Smooth muscle cell (in vitro differentiated cells): ENCODE results near the gene GREB1. TPM values are rescaled to one million over a fixed set of nuclear protein-coding genes. Genes with fewer than 3 reads are reported as not detected.

ENCODE experiments used
- DNase-seq: peaks from one replicate; lab custom pipeline; 2025; ENCODE audit not compliant: unreplicated experiment; lab: John Stamatoyannopoulos, UW
- H2AFZ ChIP-seq: fragments of 200-600 bp; sonication (generic); 2 replicates; pipeline ENCODE4 v1.6.0; 2016; ENCODE audit warnings: antibody characterized with exemption, low read depth, mild to moderate bottlenecking
- H3F3A ChIP-seq: fragments of 200-600 bp; sonication (generic); 2 replicates; pipeline ENCODE4 v1.6.0; 2017; ENCODE audit warnings: antibody characterized with exemption, low read depth
- H3K27ac ChIP-seq: fragments of 200-600 bp; sonication (generic); 2 replicates; pipeline ENCODE4 v1.5.1; 2016; ENCODE audit warnings: low read depth, mild to moderate bottlenecking
- H3K27me3 ChIP-seq: fragments of 200-600 bp; sonication (generic); 2 replicates; pipeline ENCODE4 v1.6.1; 2016; ENCODE audit warnings: low read depth, mild to moderate bottlenecking
- H3K36me3 ChIP-seq: fragments of 200-600 bp; sonication (generic); 2 replicates; pipeline ENCODE4 v1.5.1; 2016; ENCODE audit warnings: low read depth
- H3K4me1 ChIP-seq: fragments of 200-600 bp; sonication (generic); 2 replicates; pipeline ENCODE4 v1.5.1; 2016; ENCODE audit warnings: low read depth
- H3K4me2 ChIP-seq: fragments of 200-600 bp; sonication (generic); 2 replicates; pipeline ENCODE4 v1.6.0; 2016; ENCODE audit warnings: mild to moderate bottlenecking
- H3K4me3 ChIP-seq: fragments of 200-600 bp; sonication (generic); 2 replicates; pipeline ENCODE4 v1.5.1; 2016; ENCODE audit warnings: mild to moderate bottlenecking
- H3K79me2 ChIP-seq: fragments of 200-600 bp; sonication (generic); 2 replicates; pipeline ENCODE4 v1.6.0; 2016; ENCODE audit warnings: low read depth, mild to moderate bottlenecking
- H3K9ac ChIP-seq: fragments of 200-600 bp; sonication (generic); 2 replicates; pipeline ENCODE4 v1.6.0; 2016; ENCODE audit warnings: low read depth
- H3K9me3 ChIP-seq: fragments of 200-600 bp; sonication (generic); replicated peaks from 2 replicates; pipeline ENCODE4 v1.5.1; 2016; ENCODE audit warnings: low read depth
- H4K20me1 ChIP-seq: fragments of 200-600 bp; sonication (generic); 2 replicates; pipeline ENCODE4 v1.6.0; 2016; ENCODE audit warnings: low read depth
- CTCF ChIP-seq: fragments of 200-600 bp; sonication (generic); IDR thresholded peaks from 2 replicates; pipeline ENCODE4 v1.5.1; 2017; ENCODE audit warnings: borderline replicate concordance, mild to moderate bottlenecking, antibody characterized with exemption; ENCODE audit not compliant: insufficient read depth, poor library complexity, severe bottlenecking
- WGBS: methylation state at CpG from one replicate; pipeline ENCODE4 v1.1.7; 2016; ENCODE audit warnings: low lambda C conversion rate; 5-methylcytosine and 5-hydroxymethylcytosine counted together
- polyA plus RNA-seq: library from polyadenylated mRNA; unstranded; fragments of >200 nt; fragmentation: Nextera tagmentation; extraction: Ambion mirVana; gene quantifications from 2 replicates; pipeline ENCODE4 v1.2.1, GENCODE V29; 2016
- total RNA-seq: library from RNA; depleted of rRNA; stranded (reverse); fragments of >200 nt; gene quantifications from 2 replicates; pipeline ENCODE4 v1.2.3, GENCODE V29; 2014

The GREB1 gene
- total and polyA plus RNA-seq, 2 experiments from 2014 or later, result 1.7 to 4.3 TPM

GRCh38 chr2:11663427-11663826 lies 129.6 kb downstream of the GREB1 start:
- WGBS, result 85% methylated on average over 2 of the region's 2 CpGs

GRCh38 chr2:11665028-11665427 lies 131.2 kb downstream of the GREB1 start:
- Histone ChIP-seq H3K36me3 (no peaks in the 10 kb centered on the region), H3K9me3 (no peaks in the 10 kb centered on the region), H3K9ac (no peak overlapping the region), H3K4me2 (no peak overlapping the region), H4K20me1 (no peaks in the 10 kb centered on the region), H3K79me2 (no peaks in the 10 kb centered on the region), H3K27ac (no peak overlapping the region), H3F3A (no peaks in the 10 kb centered on the region), H3K4me1 (no peaks in the 10 kb centered on the region), H3K4me3 (no peak overlapping the region), H2AFZ (no peak overlapping the region), H3K27me3 (peaks cover 4% of the 10 kb centered on the region)
- TF ChIP-seq CTCF, result no peak
- no peak for DNase-seq
- WGBS, result 91% methylated on average over 11 of the region's 11 CpGs

More at GRCh38 chr2:11663427-11663826, 129.6 kb downstream of the GREB1 start:
- no peak overlapping the region for H3K9ac ChIP-seq
- H3K79me2 ChIP-seq, result no peaks in the 10 kb centered on the region
- H4K20me1 ChIP-seq, result no peaks in the 10 kb centered on the region
- no peak for DNase-seq
- no peaks in the 10 kb centered on the region for H3K36me3 ChIP-seq
- H3K4me1 ChIP-seq, result no peaks in the 10 kb centered on the region
- H3K27me3 ChIP-seq, result peaks cover 1% of the 10 kb centered on the region
- no peak overlapping the region for H3K4me2 ChIP-seq
- TF ChIP-seq CTCF, result no peak
- H3K4me3 ChIP-seq, result no peak overlapping the region
- H3K9me3 ChIP-seq, result no peaks in the 10 kb centered on the region
- H3K27ac ChIP-seq, result no peak overlapping the region
- H2AFZ ChIP-seq, result no peak overlapping the region
- H3F3A ChIP-seq, result no peaks in the 10 kb centered on the region

GRCh38 chr2:11665510-11666362 lies 131.9 kb downstream of the GREB1 start:
- no peak for TF ChIP-seq CTCF
- Histone ChIP-seq H3K27ac (no peak overlapping the region), H4K20me1 (no peaks in the 10 kb centered on the region), H3K36me3 (no peaks in the 10 kb centered on the region), H3K9ac (no peak overlapping the region), H3K4me2 (no peak overlapping the region), H3K4me3 (no peak overlapping the region), H3K4me1 (no peaks in the 10 kb centered on the region), H2AFZ (no peak overlapping the region), H3K9me3 (no peaks in the 10 kb centered on the region), H3K79me2 (no peaks in the 10 kb centered on the region), H3F3A (no peaks in the 10 kb centered on the region), H3K27me3 (peaks cover 11% of the 10 kb centered on the region)
- DNase-seq, result no peak
- 90% methylated on average over 10 of the region's 10 CpGs for WGBS

- Histone ChIP-seq H3K9me3 (no peaks in the 10 kb centered on the region), H3F3A (no peaks in the 10 kb centered on the region), H2AFZ (no peak overlapping the region), H3K27me3 (peaks cover 24% of the 10 kb centered on the region), H3K27ac (no peak overlapping the region), H3K4me2 (no peak overlapping the region), H3K9ac (no peak overlapping the region), H3K4me3 (no peak overlapping the region), H3K36me3 (no peaks in the 10 kb centered on the region), H4K20me1 (no peaks in the 10 kb centered on the region), H3K79me2 (no peaks in the 10 kb centered on the region), H3K4me1 (no peaks in the 10 kb centered on the region)
- 71% methylated on average over 3 of the region's 3 CpGs for WGBS
- DNase-seq, result no peak
- TF ChIP-seq CTCF, result no peak
Observed at GRCh38 chr2:11667194-11667593, 133.3 kb downstream of the GREB1 start.
